Subcutaneous abdominal adipose tissue (tissue), 5 donors: ENCODE measurements around the gene AK3.
A peak's percentile ranks its signal among the peaks of the same experiment; 100 is the strongest.

ENCODE experiments used
- H3K27ac ChIP-seq: one replicate; pipeline ENCODE4 v1.7.0; 2013; ENCODE audit warnings: low read depth, mild to moderate bottlenecking, inconsistent platforms, low read length, moderate library complexity
- H3K27me3 ChIP-seq, 5 donors: one replicate each; pipeline ENCODE4 v1.7.0; 2013; ENCODE audit warnings: low read length in 5 of 5, inconsistent platforms in 1 of 5; ENCODE audit not compliant: control insufficient read depth in 5 of 5, insufficient read depth in 4 of 5
- H3K36me3 ChIP-seq, 5 donors: one replicate each; pipeline ENCODE4 v1.7.0; 2013; ENCODE audit warnings: low read length in 5 of 5; ENCODE audit not compliant: control insufficient read depth in 5 of 5, insufficient read depth in 5 of 5
- H3K4me1 ChIP-seq, 5 donors: one replicate each; pipeline ENCODE4 v1.7.0; 2013; ENCODE audit warnings: low read length in 5 of 5, mild to moderate bottlenecking in 3 of 5, moderate library complexity in 1 of 5; ENCODE audit not compliant: control insufficient read depth in 5 of 5, insufficient read depth in 5 of 5
- H3K4me3 ChIP-seq, 5 donors: one replicate each; pipeline ENCODE4 v1.7.0; 2013; ENCODE audit warnings: low read length in 5 of 5, low read depth in 1 of 5
- H3K9ac ChIP-seq, 5 donors: one replicate each; pipeline ENCODE4 v1.7.0; 2013; ENCODE audit warnings: low read length in 5 of 5, mild to moderate bottlenecking in 4 of 5, moderate library complexity in 3 of 5
- H3K9me3 ChIP-seq, 5 donors: one replicate each; pipeline ENCODE4 v1.7.0; 2013; ENCODE audit warnings: low read length in 5 of 5; ENCODE audit not compliant: control insufficient read depth in 5 of 5
- donor health status: healthy.
- donor health status: healthy.
- donor health status: healthy.
- donor health status: healthy.
- donor health status: healthy.

AK3 gene

GRCh38 chr9:4677392-4677791 is 63.6 kb downstream of the AK3 start:
- Histone ChIP-seq H3K4me1 (peaks cover 4 to 29% (median 19%) of the 10 kb centered on the region in 5 donors), H3K36me3 (no peaks in the 10 kb centered on the region), H3K27ac (no peak overlapping the region), H3K9me3 (no peaks in the 10 kb centered on the region), H3K4me3 (no peak overlapping the region), H3K27me3 (no peaks in the 10 kb centered on the region), H3K9ac (no peak overlapping the region)

DNA sequence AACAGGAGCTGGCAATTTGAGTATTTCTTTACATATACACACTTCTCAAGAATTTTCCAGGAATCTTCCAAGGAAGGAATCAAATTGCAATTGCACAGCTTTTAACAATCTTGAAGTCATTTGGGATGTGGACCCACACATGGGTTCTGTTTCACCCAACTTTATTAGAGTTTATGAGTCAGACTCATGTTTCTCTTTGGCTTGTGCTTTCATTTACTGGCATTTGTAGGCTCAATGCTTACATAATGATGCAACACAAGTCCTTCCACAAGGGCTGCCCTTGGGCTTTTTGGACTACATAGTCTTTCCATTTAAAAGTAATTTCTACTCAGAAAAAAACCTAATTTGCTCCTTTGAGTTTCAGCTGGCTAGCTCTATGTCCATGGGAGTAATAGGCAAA is 66.2 kb downstream of the AK3 start:
- no peak overlapping the region for H3K4me3 ChIP-seq
- H3K36me3 ChIP-seq, result no peaks in the 10 kb centered on the region
- peak overlapping the region; percentile 50 for H3K27ac ChIP-seq
- H3K4me1 ChIP-seq, result peaks cover 0 to 12% (median 9%) of the 10 kb centered on the region in 5 donors
- H3K9ac ChIP-seq, result no peak overlapping the region
- H3K27me3 ChIP-seq, result no peaks in the 10 kb centered on the region
- H3K9me3 ChIP-seq, result no peaks in the 10 kb centered on the region

DNA sequence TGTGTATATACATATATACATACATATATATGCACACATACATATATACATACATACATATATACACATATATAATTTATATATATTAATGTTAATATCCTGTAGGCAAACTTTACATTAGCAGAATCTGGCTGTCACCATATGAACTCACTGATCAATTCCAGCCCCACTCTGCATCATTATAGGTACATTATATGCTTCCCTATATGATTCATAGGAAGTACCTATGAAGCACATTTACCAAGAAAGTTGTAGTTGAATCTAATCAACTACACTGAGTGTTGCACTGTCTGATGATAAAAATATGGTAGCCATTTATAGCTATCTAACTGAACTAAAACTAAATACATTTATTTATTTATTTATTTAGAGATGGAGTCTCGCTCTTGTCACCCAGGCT is 69.3 kb downstream of the AK3 start:
- Histone ChIP-seq H3K4me3 (no peak overlapping the region), H3K4me1 (peaks cover 0 to 1% (median 0%) of the 10 kb centered on the region in 5 donors), H3K27ac (no peak overlapping the region), H3K9me3 (no peaks in the 10 kb centered on the region), H3K36me3 (no peaks in the 10 kb centered on the region), H3K9ac (no peak overlapping the region), H3K27me3 (no peaks in the 10 kb centered on the region)

DNA sequence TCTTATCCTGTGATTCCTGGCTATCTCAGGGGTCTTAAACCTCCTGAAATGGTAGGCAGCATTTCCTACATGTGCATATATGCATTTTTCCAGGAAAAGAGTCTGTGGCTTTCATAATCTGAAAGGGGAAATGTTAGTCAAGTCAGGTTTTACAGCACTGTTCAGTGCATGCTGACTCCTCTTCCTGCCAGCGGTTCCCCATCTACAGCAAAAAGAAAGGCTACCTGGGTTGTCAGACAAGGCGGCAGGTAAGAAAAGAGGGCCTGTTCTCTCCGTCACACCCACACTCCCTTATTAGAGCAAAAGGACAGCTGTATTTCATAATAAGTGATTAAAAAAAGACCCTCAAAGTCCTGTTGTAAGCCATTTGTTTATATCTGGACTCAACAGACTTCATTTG is 70.4 kb downstream of the AK3 start:
- no peak overlapping the region for H3K4me3 ChIP-seq
- H3K9ac ChIP-seq, result no peak overlapping the region
- no peaks in the 10 kb centered on the region for H3K9me3 ChIP-seq
- H3K36me3 ChIP-seq, result no peaks in the 10 kb centered on the region
- peaks cover 0 to 12% (median 11%) of the 10 kb centered on the region in 5 donors for H3K4me1 ChIP-seq
- no peak overlapping the region for H3K27ac ChIP-seq
- H3K27me3 ChIP-seq, result no peaks in the 10 kb centered on the region

- peaks cover 0 to 18% (median 15%) of the 10 kb centered on the region in 5 donors for H3K4me1 ChIP-seq
- H3K27me3 ChIP-seq, result no peaks in the 10 kb centered on the region
- H3K27ac ChIP-seq, result no peak overlapping the region
- no peak overlapping the region for H3K4me3 ChIP-seq
- no peaks in the 10 kb centered on the region for H3K36me3 ChIP-seq
- H3K9me3 ChIP-seq, result no peaks in the 10 kb centered on the region
- no peak overlapping the region for H3K9ac ChIP-seq
Observed at GRCh38 chr9:4669890-4670289, 71.1 kb downstream of the AK3 start.

- Histone ChIP-seq H3K4me3 (no peak overlapping the region), H3K36me3 (no peaks in the 10 kb centered on the region), H3K27ac (no peak overlapping the region), H3K9me3 (no peaks in the 10 kb centered on the region), H3K4me1 (peaks cover 0 to 30% (median 26%) of the 10 kb centered on the region in 5 donors), H3K9ac (no peak overlapping the region), H3K27me3 (no peaks in the 10 kb centered on the region)
Observed at GRCh38 chr9:4668604-4669003, 72.4 kb downstream of the AK3 start.

GRCh38 chr9:4667681-4668080 is 73.3 kb downstream of the AK3 start:
- no peaks in the 10 kb centered on the region for H3K36me3 ChIP-seq
- H3K9me3 ChIP-seq, result no peaks in the 10 kb centered on the region
- H3K27me3 ChIP-seq, result no peaks in the 10 kb centered on the region
- peaks cover 4 to 40% (median 35%) of the 10 kb centered on the region in 5 donors for H3K4me1 ChIP-seq
- H3K27ac ChIP-seq, result no peak overlapping the region
- no peak overlapping the region for H3K9ac ChIP-seq
- no peak overlapping the region for H3K4me3 ChIP-seq

DNA sequence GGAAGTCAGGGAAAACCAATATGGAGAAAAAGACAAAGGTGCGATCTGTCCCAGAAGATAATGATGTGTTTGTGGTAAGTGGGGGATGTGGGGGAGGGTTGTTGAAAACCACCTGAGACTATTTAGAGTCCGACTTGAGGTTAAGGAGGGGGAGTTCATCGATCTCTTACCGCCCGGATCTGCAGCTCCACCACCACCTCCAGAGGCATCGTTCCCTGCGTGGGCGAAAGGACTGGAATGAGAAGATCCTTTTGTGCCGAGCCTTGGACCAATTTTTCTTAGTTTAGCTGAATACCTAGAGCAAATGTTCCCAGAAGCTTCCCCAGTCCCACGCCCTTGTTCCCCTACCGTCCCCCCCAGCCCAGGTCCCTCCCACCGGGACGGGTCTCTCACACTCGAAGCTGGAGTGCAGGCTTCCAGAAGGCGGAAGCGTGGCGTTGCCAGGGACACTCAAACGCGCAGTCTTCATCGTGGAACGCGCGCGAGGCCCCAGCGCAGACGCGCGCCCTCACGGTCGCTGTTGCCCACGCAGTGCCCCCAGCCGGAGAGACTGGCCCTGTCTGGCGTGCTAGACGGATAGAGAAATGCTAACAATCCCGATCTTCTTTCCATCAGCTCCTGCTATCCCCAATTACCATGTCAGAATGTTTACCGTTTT is 74.8 kb downstream of the AK3 start, which contains the start of gene SPATA6L:
SPATA6L (minus strand) TSS at position 439 of the 658 bp plus-strand sequence; CDS start at position 209, 230 bp downstream.
- Histone ChIP-seq H3K4me3 (peak within 1 kb of the TSS; percentile 62 to 83 (median 69)), H3K4me1 (peaks cover 4 to 47% (median 43%) of the 10 kb centered on the region in 5 donors), H3K9ac (peak within 1 kb of the TSS; percentile 31 to 79 (median 66)), H3K27ac (peak within 1 kb of the TSS; percentile 77), H3K36me3 (no peaks in the 10 kb centered on the region), H3K27me3 (no peaks in the 10 kb centered on the region), H3K9me3 (no peaks in the 10 kb centered on the region)

- Histone ChIP-seq H3K9me3 (no peaks in the 10 kb centered on the region), H3K27ac (peak overlapping the region; percentile 77), H3K9ac (no peak overlapping the region), H3K36me3 (no peaks in the 10 kb centered on the region), H3K4me1 (peaks cover 4 to 47% (median 43%) of the 10 kb centered on the region in 5 donors), H3K4me3 (peak overlapping the region in 3 of 5 donors; percentile 62 to 83 (median 69)), H3K27me3 (no peaks in the 10 kb centered on the region)
Observed at GRCh38 chr9:4665357-4665756, 75.6 kb downstream of the AK3 start.

DNA sequence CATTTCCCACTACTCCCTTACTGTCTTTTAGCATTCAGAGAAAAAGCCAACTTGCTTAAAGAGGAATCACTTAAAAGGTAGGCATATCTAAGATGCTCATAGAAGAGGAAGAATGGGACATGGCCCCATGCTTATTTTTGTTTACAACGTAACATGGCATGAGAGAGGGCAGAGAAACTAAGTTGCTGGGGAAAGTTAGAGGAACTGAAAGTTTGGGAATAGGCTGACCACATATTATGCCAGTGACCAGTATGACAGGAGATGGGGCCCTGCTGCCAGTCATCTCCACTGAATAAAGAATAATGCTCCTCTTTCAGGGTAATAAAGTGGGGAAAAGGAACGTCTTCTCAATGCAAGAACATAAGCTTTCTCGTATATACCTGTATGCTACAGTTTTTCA is 77.0 kb downstream of the AK3 start:
- Histone ChIP-seq H3K9me3 (no peaks in the 10 kb centered on the region), H3K27ac (peak overlapping the region; percentile 25), H3K4me3 (no peak overlapping the region), H3K9ac (peak overlapping the region in 1 of 5 donors; percentile 35), H3K4me1 (peaks cover 4 to 47% (median 43%) of the 10 kb centered on the region in 5 donors), H3K36me3 (no peaks in the 10 kb centered on the region), H3K27me3 (no peaks in the 10 kb centered on the region)
